ENCODE measurements around the gene STN1.

DNA sequence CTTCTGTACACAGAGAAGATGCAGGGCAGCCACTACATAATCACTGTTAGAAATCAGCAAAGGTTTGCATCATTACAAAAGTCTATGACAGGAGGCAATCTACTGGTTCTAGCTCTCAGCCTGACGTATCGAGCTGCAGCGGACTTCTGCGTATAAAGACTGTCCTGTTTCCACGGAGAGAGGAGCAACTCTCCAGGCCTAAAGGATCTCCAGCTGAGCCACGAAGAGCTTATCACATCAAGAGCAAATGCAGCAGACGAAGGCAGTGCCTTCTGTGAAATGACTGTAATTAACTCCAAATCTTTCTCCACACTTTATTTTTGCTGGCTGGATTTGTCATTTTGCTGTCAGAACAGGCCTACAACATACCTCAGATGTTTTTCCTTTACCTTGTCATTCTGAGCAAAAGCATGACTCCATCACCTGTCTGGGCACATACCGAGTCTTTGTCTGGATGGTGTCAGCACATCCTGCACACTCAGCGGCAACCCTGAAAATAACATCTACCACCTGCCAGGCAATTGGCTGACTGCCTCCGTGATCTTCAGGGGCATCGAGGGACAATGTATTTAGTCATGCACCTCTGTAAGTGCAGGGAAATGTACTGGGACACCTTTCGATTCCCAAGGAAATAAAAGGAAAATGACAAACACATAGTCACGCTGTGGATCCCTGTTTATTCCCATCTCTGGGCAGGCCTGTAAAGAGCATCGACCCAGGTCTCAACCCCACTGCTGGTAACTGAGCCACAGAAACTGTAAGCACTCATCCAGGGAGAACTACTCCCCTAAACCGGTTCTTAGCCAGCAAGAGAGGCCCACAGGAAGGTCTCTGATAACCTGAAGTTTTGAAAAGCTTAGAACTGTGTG, 36.3 kb downstream of the STN1 start:
- TF ChIP-seq EZH2 (IDR thresholded peaks at IDR 0.05; ENCODE audit: insufficient read depth, poor library complexity, severe bottlenecking) (no peak), EZH2phosphoT487 (IDR thresholded peaks at IDR 0.05; ENCODE audit: insufficient read depth, low read depth) (no peak)

Measured in GM23248 (cell line).